Heart left ventricle (tissue), 13 donors: ENCODE results near the gene BTG1.

Experiments used
- POLR2A ChIP-seq, 2 donors: fragments of 450-650 bp; IDR thresholded peaks; one replicate each; pipeline ENCODE4 v1.6.1; 2017; ENCODE audit warnings: antibody characterized with exemption in 2 of 2, mild to moderate bottlenecking in 2 of 2, moderate library complexity in 2 of 2
- TF ChIP-seq, protein P1 (sequence below), 12 donors: fragments of 200-600 bp; sonication (generic) in 4 of 12; IDR thresholded peaks; one replicate each; pipeline versions ENCODE4 v1.5.0 to v1.8.0; 2018 to 2022; ENCODE audit warnings: antibody characterized with exemption in 12 of 12, mild to moderate bottlenecking in 5 of 12
- donor health status: ischemic (EF 13 %, LVEDD 7.1; RV severe dilation, severe dysfunction).
- donor health status: DM: no; HTN: yes; CAD: no.
- donor health status: DM: no; HTN: no; CAD: no.
- donor health status: ischemic (EF 25% LVEDD 6.9; RV normal size, moderate dysfunction).
- donor health status: ischemic (EF 25% LVEDD 5.7; RV mildly dilated, moderate dysfunction).
- donor health status: ischemic (EF 35%, LVEDD 5.7; RV mildly dilated, moderate dysfunction).
- donor health status: nonischemic (EF 11% LVEDD 7.7; RV severe dilation, severe dysfunction).
- donor health status: DM: yes; HTN: yes; CAD: no.
- donor health status: PGD.
- donor health status: ischemic (EF 29% LVEDD 5.4; RV normal size, mild dysfunction).
- donor health status: nonischemic (EF 23%, LVEDD 6.1; RV moderate dilation, normal function).

- TF ChIP-seq POLR2A (IDR thresholded peaks at IDR 0.05), result no peak
- TF ChIP-seq, protein P1, sequence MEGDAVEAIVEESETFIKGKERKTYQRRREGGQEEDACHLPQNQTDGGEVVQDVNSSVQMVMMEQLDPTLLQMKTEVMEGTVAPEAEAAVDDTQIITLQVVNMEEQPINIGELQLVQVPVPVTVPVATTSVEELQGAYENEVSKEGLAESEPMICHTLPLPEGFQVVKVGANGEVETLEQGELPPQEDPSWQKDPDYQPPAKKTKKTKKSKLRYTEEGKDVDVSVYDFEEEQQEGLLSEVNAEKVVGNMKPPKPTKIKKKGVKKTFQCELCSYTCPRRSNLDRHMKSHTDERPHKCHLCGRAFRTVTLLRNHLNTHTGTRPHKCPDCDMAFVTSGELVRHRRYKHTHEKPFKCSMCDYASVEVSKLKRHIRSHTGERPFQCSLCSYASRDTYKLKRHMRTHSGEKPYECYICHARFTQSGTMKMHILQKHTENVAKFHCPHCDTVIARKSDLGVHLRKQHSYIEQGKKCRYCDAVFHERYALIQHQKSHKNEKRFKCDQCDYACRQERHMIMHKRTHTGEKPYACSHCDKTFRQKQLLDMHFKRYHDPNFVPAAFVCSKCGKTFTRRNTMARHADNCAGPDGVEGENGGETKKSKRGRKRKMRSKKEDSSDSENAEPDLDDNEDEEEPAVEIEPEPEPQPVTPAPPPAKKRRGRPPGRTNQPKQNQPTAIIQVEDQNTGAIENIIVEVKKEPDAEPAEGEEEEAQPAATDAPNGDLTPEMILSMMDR (IDR thresholded peaks at IDR 0.05), result no peak
Observed at GRCh38 chr12:92143258-92143657, 2.4 kb downstream of the BTG1 start.
